H1 (cell line): ENCODE measurements around the gene SCIMP. TPM values are rescaled to one million over a fixed set of nuclear protein-coding genes. Genes with fewer than 3 reads are reported as not detected.

Experiments used
- CTCF ChIA-PET: fragments of 300-600 bp; sonication (Branson Sonifier 250); formaldehyde crosslinking; loops from one replicate; lab custom pipeline; 2021; ENCODE audit not compliant: partially characterized antibody; lab: Charles Lee
- POLR2A ChIA-PET: fragments of 300-600 bp; sonication (Branson Sonifier 250); formaldehyde crosslinking; loops from one replicate; lab custom pipeline; 2021; ENCODE audit warnings: inconsistent platforms; ENCODE audit not compliant: partially characterized antibody; lab: Charles Lee
- DNase-seq, 2 experiments: peaks; one replicate each; pipeline versions ENCODE4 v3.0.0 to v3.0.0-alpha.2; 2010 to 2022; ENCODE audit warnings: low spot score in 2 of 2, low read depth in 1 of 2, mixed read lengths in 1 of 2
- FAIRE-seq: peaks from 2 replicates; lab custom pipeline; 2011; peaks lifted over from hg19 to GRCh38; lab: Jason Lieb, UNC
- H2AFZ ChIP-seq: 2 replicates; pipeline ENCODE4 v1.8.1; 2012; ENCODE audit warnings: low read length, inconsistent platforms
- H2AK5ac ChIP-seq: 2 replicates; pipeline ENCODE4 v1.6.1; 2013; ENCODE audit warnings: low read depth, low read length
- H2BK120ac ChIP-seq: replicated peaks from 2 replicates; pipeline ENCODE3; 2013; ENCODE audit warnings: low read depth, low read length, inconsistent platforms
- H2BK12ac ChIP-seq: 2 replicates; pipeline ENCODE4 v1.6.1; 2013; ENCODE audit warnings: low read depth, low read length
- H2BK15ac ChIP-seq: 2 replicates; pipeline ENCODE4 v1.6.1; 2013; ENCODE audit warnings: low read length
- H2BK20ac ChIP-seq: 2 replicates; pipeline ENCODE4 v1.6.1; 2013; ENCODE audit warnings: low read length
- H2BK5ac ChIP-seq: 2 replicates; pipeline ENCODE4 v1.6.1; 2013; ENCODE audit warnings: low read depth, low read length
- H3K14ac ChIP-seq: 2 replicates; pipeline ENCODE4 v1.6.1; 2013; ENCODE audit warnings: inconsistent platforms; ENCODE audit not compliant: insufficient read length
- H3K18ac ChIP-seq: 2 replicates; pipeline ENCODE4 v1.6.1; 2013; ENCODE audit warnings: low read length; ENCODE audit errors: extremely low read depth
- H3K23ac ChIP-seq: 2 replicates; pipeline ENCODE4 v1.6.1; 2013; ENCODE audit warnings: inconsistent platforms; ENCODE audit not compliant: insufficient read length
- H3K23me2 ChIP-seq: 2 replicates; pipeline ENCODE4 v1.6.1; 2013; ENCODE audit warnings: low read depth, low read length
- H3K27ac ChIP-seq: 2 replicates; pipeline ENCODE4 v1.6.1; 2011; ENCODE audit warnings: low read depth, low read length, inconsistent platforms
- H3K27me3 ChIP-seq, 4 experiments: replicated peaks in 1 of 4; 1 replicate in 1 of 4; 2 replicates in 3 of 4; pipeline versions ENCODE4 v1.6.1 to v1.8.1; 2011 to 2013; ENCODE audit warnings: low read length in 3 of 4, mild to moderate bottlenecking in 3 of 4, inconsistent platforms in 2 of 4, mixed read lengths in 2 of 4, moderate library complexity in 1 of 4; ENCODE audit not compliant: control insufficient read depth in 3 of 4, insufficient read depth in 3 of 4; ENCODE audit errors: extremely low read depth in 1 of 4
- H3K36me3 ChIP-seq, 4 experiments: 2 replicates each; pipeline versions ENCODE4 v1.6.1 to v1.8.1; 2011 to 2013; ENCODE audit warnings: mild to moderate bottlenecking in 4 of 4, low read length in 3 of 4, moderate library complexity in 2 of 4, control low read depth in 1 of 4, inconsistent platforms in 1 of 4; ENCODE audit not compliant: insufficient read depth in 4 of 4, control insufficient read depth in 2 of 4
- H3K4ac ChIP-seq: replicated peaks from 2 replicates; pipeline ENCODE3; 2013; ENCODE audit warnings: low read length, low read depth, mixed read lengths, inconsistent platforms; ENCODE audit not compliant: insufficient read length
- H3K4me1 ChIP-seq, 4 experiments: replicated peaks in 1 of 4; 1 replicate in 1 of 4; 2 replicates in 3 of 4; pipeline versions ENCODE4 v1.6.1 to v1.8.1; 2011 to 2013; ENCODE audit warnings: low read length in 3 of 4, inconsistent platforms in 2 of 4, mixed read lengths in 1 of 4; ENCODE audit not compliant: insufficient read depth in 4 of 4, control insufficient read depth in 3 of 4
- H3K4me2 ChIP-seq, 2 experiments: 2 replicates each; pipeline versions ENCODE4 v1.6.1 to v1.8.1; 2011 to 2013; ENCODE audit warnings: low read depth in 2 of 2, low read length in 2 of 2, control low read depth in 1 of 2, inconsistent platforms in 1 of 2, mild to moderate bottlenecking in 1 of 2; ENCODE audit not compliant: insufficient read depth in 1 of 2
- H3K4me3 ChIP-seq, 4 experiments: fragments of 200-600, 300-600 bp in 1 of 4; sonication (generic), shearing (Covaris generic), sonication (Bioruptor Twin) in 1 of 4; 2 replicates each; pipeline versions ENCODE4 v1.5.1 to v1.8.1; 2011 to 2016; ENCODE audit warnings: low read length in 4 of 4, low read depth in 3 of 4, control low read depth in 2 of 4, inconsistent platforms in 2 of 4, mild to moderate bottlenecking in 2 of 4, mixed read lengths in 1 of 4, moderate library complexity in 1 of 4; ENCODE audit not compliant: insufficient read depth in 2 of 4; ENCODE audit errors: extremely low read depth in 1 of 4
- H3K56ac ChIP-seq: replicated peaks from 2 replicates; pipeline ENCODE3; 2013; ENCODE audit warnings: low read depth, mild to moderate bottlenecking, mixed read lengths, low read length, inconsistent platforms; ENCODE audit not compliant: insufficient read length
- H3K79me1 ChIP-seq: 2 replicates; pipeline ENCODE4 v1.6.1; 2013; ENCODE audit warnings: low read depth, low read length, control low read depth
- H3K79me2 ChIP-seq, 2 experiments: 2 replicates each; pipeline versions ENCODE4 v1.6.1 to v1.8.1; 2012 to 2013; ENCODE audit warnings: low read length in 2 of 2, mild to moderate bottlenecking in 2 of 2, inconsistent platforms in 1 of 2; ENCODE audit not compliant: insufficient read depth in 2 of 2, control insufficient read depth in 1 of 2
- H3K9ac ChIP-seq, 4 experiments: replicated peaks in 1 of 4; 1 replicate in 1 of 4; 2 replicates in 3 of 4; pipeline versions ENCODE4 v1.6.1 to v1.8.1; 2011 to 2013; ENCODE audit warnings: low read depth in 3 of 4, low read length in 3 of 4, control low read depth in 2 of 4, mild to moderate bottlenecking in 2 of 4, moderate library complexity in 2 of 4, inconsistent platforms in 1 of 4; ENCODE audit errors: extremely low read depth in 1 of 4
- H3K9me3 ChIP-seq, 2 experiments: 2 replicates each; pipeline versions ENCODE4 v1.6.1 to v1.8.1; 2012 to 2013; ENCODE audit warnings: mild to moderate bottlenecking in 2 of 2, moderate library complexity in 2 of 2, control low read depth in 1 of 2, inconsistent platforms in 1 of 2, low read depth in 1 of 2, low read length in 1 of 2, mixed read lengths in 1 of 2; ENCODE audit not compliant: insufficient read depth in 2 of 2
- H4K20me1 ChIP-seq, 2 experiments: replicated peaks in 1 of 2; 2 replicates each; pipeline versions ENCODE3 to v1.8.1; 2011 to 2013; ENCODE audit warnings: inconsistent platforms in 2 of 2, low read length in 2 of 2, mild to moderate bottlenecking in 1 of 2; ENCODE audit not compliant: insufficient read depth in 2 of 2, control insufficient read depth in 1 of 2
- H4K5ac ChIP-seq: 2 replicates; pipeline ENCODE4 v1.6.1; 2013; ENCODE audit warnings: low read length, low read depth, mixed read lengths, inconsistent platforms; ENCODE audit not compliant: insufficient read length
- H4K8ac ChIP-seq: 2 replicates; pipeline ENCODE4 v1.8.0; 2013; ENCODE audit warnings: mild to moderate bottlenecking, moderate library complexity, low read length, inconsistent platforms; ENCODE audit not compliant: insufficient read depth; ENCODE audit errors: extremely low read depth
- H4K91ac ChIP-seq: replicated peaks from 2 replicates; pipeline ENCODE3; 2013; ENCODE audit warnings: low read length, mixed read lengths, inconsistent platforms; ENCODE audit not compliant: insufficient read length
- CHD1 ChIP-seq: IDR thresholded peaks from 2 replicates; pipeline ENCODE4 v1.6.1; 2012; ENCODE audit warnings: low read depth, low read length, improper control_type of control experiment
- KDM1A ChIP-seq: fragments of 200-600, 300-600 bp; sonication (generic); IDR thresholded peaks from 2 replicates; pipeline ENCODE4 v1.7.1; 2016; ENCODE audit warnings: mild to moderate bottlenecking, low read length, borderline replicate concordance
- POLR2A ChIP-seq, 2 experiments: IDR thresholded peaks; 1 replicate in 1 of 2; 2 replicates in 1 of 2; pipeline ENCODE4 v1.6.1; 2011; ENCODE audit warnings: low read depth in 2 of 2, low read length in 2 of 2, mild to moderate bottlenecking in 2 of 2; ENCODE audit errors: control extremely low read depth in 1 of 2
- TAF7 ChIP-seq: optimal IDR thresholded peaks from 2 replicates; pipeline ENCODE3; 2011; ENCODE audit warnings: low read depth, mild to moderate bottlenecking, inconsistent platforms, low read length, moderate library complexity, borderline replicate concordance
- WGBS, 2 experiments: shearing (Covaris generic) in 1 of 2; methylation state at CpG; one replicate each; pipeline versions ENCODE4 v1.1.6 to v1.1.7; 2013 to 2015; ENCODE audit warnings: low lambda C conversion rate in 2 of 2, mixed read lengths in 2 of 2, inconsistent platforms in 1 of 2, low coverage in 1 of 2, missing lambda C conversion rate in 1 of 2; ENCODE audit not compliant: insufficient replicate concordance in 2 of 2, insufficient coverage in 1 of 2, insufficient read length in 1 of 2; ENCODE audit errors: extremely low coverage in 1 of 2, missing lambda C conversion rate in 1 of 2; 5-methylcytosine and 5-hydroxymethylcytosine counted together
- polyA plus RNA-seq, 7 experiments: library from polyadenylated mRNA; depleted of rRNA in 3 of 7; stranded (reverse) in 5 of 7; unstranded in 2 of 7; fragments of >200 nt in 5 of 7; fragments of 200-250 nt in 2 of 7; gene quantifications; 1 replicate in 5 of 7; 2 replicates in 1 of 7; 4 replicates in 1 of 7; pipeline versions ENCODE4 v1.2.1 to v1.2.3, GENCODE V29; 2011 to 2013; ENCODE audit warnings: missing spikeins in 2 of 7, mixed read lengths in 2 of 7
- total RNA-seq: library from RNA; stranded (reverse); fragmentation: NEBNext Ultra II Directional; extraction: Animal tissue kit (Norgen Biotek cat#: 25700); gene quantifications from 2 replicates; pipeline ENCODE4 v1.2.1, GENCODE V29; 2021

Gene SCIMP
- total and polyA plus RNA-seq, 2 of the 8 experiments (the other 6 are each of a cell fraction or from before 2014, with no cell fraction given), result not detected

DNA sequence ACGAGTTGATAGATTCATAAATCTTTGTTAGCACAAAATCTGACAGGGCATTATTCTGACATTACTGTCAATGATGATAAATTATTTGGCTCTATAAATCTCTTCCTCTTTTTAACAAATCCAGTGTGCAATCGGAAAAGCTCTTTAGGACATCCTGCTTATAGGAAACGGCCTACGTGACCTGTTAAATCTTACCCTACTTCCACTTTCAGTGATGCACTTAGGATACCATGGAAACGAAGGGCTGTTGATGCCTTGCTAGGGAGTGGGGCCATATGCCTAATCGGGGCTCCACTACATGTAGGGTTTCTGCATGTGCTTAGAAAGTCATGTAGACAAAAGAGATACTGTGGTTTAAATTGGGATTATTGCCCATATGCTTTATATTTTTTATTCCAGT, 70.2 kb downstream of the SCIMP start:
- no peak overlapping the region for H4K91ac ChIP-seq
- no peak for FAIRE-seq

More for the DNA sequence above, 70.2 kb downstream of the SCIMP start:
- Histone ChIP-seq H3K23me2 (no peaks in the 10 kb centered on the region), H3K27me3 (no peaks in the 10 kb centered on the region), H3K4me1 (no peaks in the 10 kb centered on the region), H3K36me3 (no peaks in the 10 kb centered on the region), H3K9ac (no peak overlapping the region), H2BK120ac (no peak overlapping the region), H3K4ac (no peak overlapping the region), H2BK15ac (no peak overlapping the region), H3K23ac (no peak overlapping the region), H4K8ac (no peak overlapping the region), H3K79me2 (no peaks in the 10 kb centered on the region), H3K9me3 (no peaks in the 10 kb centered on the region), H3K18ac (no peak overlapping the region), H3K56ac (no peak overlapping the region), H3K4me2 (no peak overlapping the region), H3K79me1 (no peaks in the 10 kb centered on the region), H2BK12ac (no peak overlapping the region), H2AFZ (no peak overlapping the region), H2AK5ac (no peak overlapping the region), H3K4me3 (no peak overlapping the region), H3K14ac (no peak overlapping the region), H4K5ac (no peak overlapping the region), H4K20me1 (no peaks in the 10 kb centered on the region), H2BK20ac (no peak overlapping the region), H2BK5ac (no peak overlapping the region), H3K27ac (no peak overlapping the region)
- WGBS, 2 experiments, result 87% methylated on average over 6 of the region's 6 CpGs; no CpG with 5 or more reads in 1 of the 2 experiments
- ChIA-PET CTCF (no interaction called here), POLR2A (no interaction called here)
- TF ChIP-seq KDM1A (no peak), CHD1 (no peak), TAF7 (no peak), POLR2A (IDR thresholded peaks at IDR 0.05; ENCODE audit: control extremely low read depth in 1 of 2, low read depth in 2 of 2, low read length in 2 of 2) (no peak)
- no peak for DNase-seq
